Neutrophil (primary cell): ENCODE measurements around the gene POTEF.
"Not testable (repeated sequence)": the region's sequence is repeated elsewhere in the genome, so short reads cannot be mapped to it uniquely, and the experiment has no call there.

ENCODE experiments used
- H3K27ac ChIP-seq: fragments of 200-600 bp; sonication (generic); 2 replicates; pipeline ENCODE4 v1.5.1; 2016; ENCODE audit warnings: mild to moderate bottlenecking, moderate library complexity
- H3K27me3 ChIP-seq: fragments of 200-600 bp; sonication (generic); 2 replicates; pipeline ENCODE4 v1.6.0; 2016; ENCODE audit warnings: mild to moderate bottlenecking
- H3K36me3 ChIP-seq: fragments of 200-600 bp; sonication (generic); 2 replicates; pipeline ENCODE4 v1.5.1; 2017
- H3K4me1 ChIP-seq, 2 experiments: fragments of 200-600 bp in 1 of 2; sonication (generic) in 1 of 2; 1 replicate in 1 of 2; 2 replicates in 1 of 2; pipeline versions ENCODE4 v1.5.1 to v1.6.1; 2013 to 2016; ENCODE audit warnings: low read depth in 1 of 2, low read length in 1 of 2, mild to moderate bottlenecking in 1 of 2, moderate library complexity in 1 of 2; ENCODE audit not compliant: control insufficient read depth in 1 of 2, insufficient read depth in 1 of 2
- H3K4me3 ChIP-seq, 2 experiments: fragments of 200-600 bp in 1 of 2; sonication (generic) in 1 of 2; 1 replicate in 1 of 2; 2 replicates in 1 of 2; pipeline ENCODE4 v1.5.1; 2013 to 2016; ENCODE audit warnings: low read depth in 1 of 2, low read length in 1 of 2, mild to moderate bottlenecking in 1 of 2, moderate library complexity in 1 of 2
- H3K9me3 ChIP-seq: fragments of 200-600 bp; sonication (generic); 2 replicates; pipeline ENCODE4 v1.5.1; 2016
- CTCF ChIP-seq: fragments of 200-600 bp; sonication (generic); IDR thresholded peaks from 2 replicates; pipeline ENCODE4 v1.5.1; 2016; ENCODE audit warnings: antibody characterized with exemption

POTEF gene

GRCh38 chr2:130150181-130151144, 21.4 kb upstream of the POTEF start:
- TF ChIP-seq CTCF, result no peak
- Histone ChIP-seq H3K4me3 (no peak overlapping the region), H3K27ac (no peak overlapping the region), H3K4me1 (no peaks in the 10 kb centered on the region), H3K27me3 (peaks cover 33% of the 10 kb centered on the region), H3K36me3 (peaks cover 45% of the 10 kb centered on the region), H3K9me3 (no peaks in the 10 kb centered on the region)

- not testable (repeated sequence) for H3K4me3 ChIP-seq, H3K9me3 ChIP-seq, H3K27ac ChIP-seq, H3K4me1 ChIP-seq
- Histone ChIP-seq H3K36me3 (peaks cover 25% of the 10 kb centered on the region), H3K27me3 (peaks cover 52% of the 10 kb centered on the region)
Observed at GRCh38 chr2:130148515-130148914, 19.5 kb upstream of the POTEF start.

GRCh38 chr2:130145006-130145414, 16.0 kb upstream of the POTEF start, which contains the start of gene CCDC74B:
Gene CCDC74B, minus strand, starts transcription at chr2:130145112. Its CDS starts 116 bp downstream, at chr2:130144996.
- H3K27me3 ChIP-seq, result peaks cover 69% of the 10 kb centered on the region
- not testable (repeated sequence) for H3K4me3 ChIP-seq, H3K9me3 ChIP-seq, H3K27ac ChIP-seq, H3K36me3 ChIP-seq, H3K4me1 ChIP-seq

- H3K27ac ChIP-seq, H3K9me3 ChIP-seq, H3K4me3 ChIP-seq, H3K4me1 ChIP-seq, H3K36me3 ChIP-seq: not testable (repeated sequence)
- peaks cover 65% of the 10 kb centered on the region for H3K27me3 ChIP-seq
Observed at GRCh38 chr2:130143266-130144039, 14.4 kb upstream of the POTEF start.

- not testable (repeated sequence) for H3K27ac ChIP-seq, H3K9me3 ChIP-seq, H3K4me3 ChIP-seq, H3K36me3 ChIP-seq, H3K4me1 ChIP-seq
- peaks cover 58% of the 10 kb centered on the region for H3K27me3 ChIP-seq
Observed at GRCh38 chr2:130142396-130143265, 13.6 kb upstream of the POTEF start.

GRCh38 chr2:130141645-130142370, 12.8 kb upstream of the POTEF start:
- not testable (repeated sequence) for H3K27ac ChIP-seq, H3K4me3 ChIP-seq, H3K9me3 ChIP-seq, H3K4me1 ChIP-seq, H3K36me3 ChIP-seq
- peaks cover 50% of the 10 kb centered on the region for H3K27me3 ChIP-seq

GRCh38 chr2:130141002-130141401, 12.0 kb upstream of the POTEF start:
- not testable (repeated sequence) for H3K4me3 ChIP-seq, H3K36me3 ChIP-seq, H3K4me1 ChIP-seq, H3K9me3 ChIP-seq, H3K27ac ChIP-seq
- H3K27me3 ChIP-seq, result peaks cover 42% of the 10 kb centered on the region

- H3K27ac ChIP-seq, H3K4me1 ChIP-seq, H3K4me3 ChIP-seq, H3K36me3 ChIP-seq, H3K9me3 ChIP-seq: not testable (repeated sequence)
- H3K27me3 ChIP-seq, result peaks cover 37% of the 10 kb centered on the region
Observed at GRCh38 chr2:130140516-130140915, 11.5 kb upstream of the POTEF start.

GRCh38 chr2:130139331-130140280, 10.6 kb upstream of the POTEF start:
- not testable (repeated sequence) for H3K4me1 ChIP-seq, H3K4me3 ChIP-seq, H3K27ac ChIP-seq, H3K9me3 ChIP-seq, H3K36me3 ChIP-seq
- peaks cover 28% of the 10 kb centered on the region for H3K27me3 ChIP-seq

GRCh38 chr2:130138841-130139251, 9.8 kb upstream of the POTEF start:
- not testable (repeated sequence) for H3K27ac ChIP-seq, H3K4me1 ChIP-seq
- H3K27me3 ChIP-seq, result peaks cover 20% of the 10 kb centered on the region

More at GRCh38 chr2:130138841-130139251, 9.8 kb upstream of the POTEF start:
- not testable (repeated sequence) for H3K9me3 ChIP-seq, H3K4me3 ChIP-seq, H3K36me3 ChIP-seq
